HG02623 (cell line): ENCODE results near the gene TGFB3.

Source experiments
- ATAC-seq: cut with Tn5 transposase; IDR thresholded peaks from one replicate; pipeline ENCODE4 v1.9.1; 2021; ENCODE audit warnings: moderate library complexity; ENCODE audit not compliant: unreplicated experiment

Gene TGFB3

GRCh38 chr14:75910048-75910447 is 71.7 kb downstream of the TGFB3 start:
- no peak for ATAC-seq

DNA sequence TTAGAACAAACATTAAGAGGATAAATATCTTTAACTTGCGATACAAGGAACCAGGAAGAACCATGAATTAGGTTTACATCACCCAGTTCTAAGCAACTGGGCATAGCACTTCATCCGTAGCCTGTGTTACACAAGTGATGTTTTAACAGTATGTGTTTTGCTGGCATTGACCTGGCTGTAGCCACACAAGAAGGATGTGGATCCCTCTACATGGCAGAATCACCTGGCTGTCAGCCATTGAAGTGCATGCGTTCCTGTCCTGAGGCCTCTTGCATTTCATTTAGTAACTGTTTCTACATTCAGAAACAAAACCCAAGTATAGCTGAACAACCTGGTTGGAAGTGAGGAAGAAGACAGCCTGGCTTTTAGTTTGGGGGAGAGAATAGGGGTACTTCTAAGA is 72.2 kb downstream of the TGFB3 start:
- ATAC-seq = no peak
